VCaP (cell line): ENCODE data around the gene KCNK5.

Source experiments
- H3K27ac ChIP-seq: fragments of 450-650 bp; 2 replicates; pipeline ENCODE4 v1.5.1; 2017
- TF ChIP-seq, protein P1 (sequence below): fragments of 450-650 bp; conservative IDR thresholded peaks from 2 replicates; pipeline ENCODE4 v1.5.1; 2017; ENCODE audit warnings: mild to moderate bottlenecking, moderate library complexity

Gene KCNK5

DNA sequence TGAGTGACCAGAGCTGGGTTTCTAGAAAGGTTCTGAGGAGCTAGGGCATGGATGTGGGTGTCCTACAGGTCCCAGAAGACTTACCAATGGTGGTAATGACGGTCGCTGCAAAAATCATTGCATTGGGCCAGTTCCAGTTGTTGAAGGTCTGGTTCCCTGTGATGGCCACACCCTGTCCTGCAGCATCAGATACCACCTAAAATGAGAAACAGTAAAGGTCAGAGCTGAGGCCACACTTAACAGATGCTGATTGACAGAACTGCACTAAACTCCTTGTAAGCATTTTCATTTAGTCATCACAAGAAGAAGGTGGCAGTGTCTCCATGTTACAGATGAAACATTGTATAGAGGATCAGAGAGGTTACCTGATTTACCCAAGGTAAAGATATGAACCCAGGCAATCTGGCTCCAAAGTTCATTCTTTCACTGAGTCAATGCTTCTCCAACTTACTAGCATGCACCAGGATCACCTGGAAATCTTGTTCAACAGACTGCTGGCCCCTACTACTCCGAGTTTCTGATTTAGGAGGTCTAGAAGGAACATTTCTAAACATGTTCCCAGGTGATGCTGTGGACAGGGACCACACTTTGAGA lies 33.4 kb downstream of the KCNK5 start:
- H3K27ac ChIP-seq = no peak overlapping the region
- TF ChIP-seq, protein P1, sequence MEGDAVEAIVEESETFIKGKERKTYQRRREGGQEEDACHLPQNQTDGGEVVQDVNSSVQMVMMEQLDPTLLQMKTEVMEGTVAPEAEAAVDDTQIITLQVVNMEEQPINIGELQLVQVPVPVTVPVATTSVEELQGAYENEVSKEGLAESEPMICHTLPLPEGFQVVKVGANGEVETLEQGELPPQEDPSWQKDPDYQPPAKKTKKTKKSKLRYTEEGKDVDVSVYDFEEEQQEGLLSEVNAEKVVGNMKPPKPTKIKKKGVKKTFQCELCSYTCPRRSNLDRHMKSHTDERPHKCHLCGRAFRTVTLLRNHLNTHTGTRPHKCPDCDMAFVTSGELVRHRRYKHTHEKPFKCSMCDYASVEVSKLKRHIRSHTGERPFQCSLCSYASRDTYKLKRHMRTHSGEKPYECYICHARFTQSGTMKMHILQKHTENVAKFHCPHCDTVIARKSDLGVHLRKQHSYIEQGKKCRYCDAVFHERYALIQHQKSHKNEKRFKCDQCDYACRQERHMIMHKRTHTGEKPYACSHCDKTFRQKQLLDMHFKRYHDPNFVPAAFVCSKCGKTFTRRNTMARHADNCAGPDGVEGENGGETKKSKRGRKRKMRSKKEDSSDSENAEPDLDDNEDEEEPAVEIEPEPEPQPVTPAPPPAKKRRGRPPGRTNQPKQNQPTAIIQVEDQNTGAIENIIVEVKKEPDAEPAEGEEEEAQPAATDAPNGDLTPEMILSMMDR = no peak

DNA sequence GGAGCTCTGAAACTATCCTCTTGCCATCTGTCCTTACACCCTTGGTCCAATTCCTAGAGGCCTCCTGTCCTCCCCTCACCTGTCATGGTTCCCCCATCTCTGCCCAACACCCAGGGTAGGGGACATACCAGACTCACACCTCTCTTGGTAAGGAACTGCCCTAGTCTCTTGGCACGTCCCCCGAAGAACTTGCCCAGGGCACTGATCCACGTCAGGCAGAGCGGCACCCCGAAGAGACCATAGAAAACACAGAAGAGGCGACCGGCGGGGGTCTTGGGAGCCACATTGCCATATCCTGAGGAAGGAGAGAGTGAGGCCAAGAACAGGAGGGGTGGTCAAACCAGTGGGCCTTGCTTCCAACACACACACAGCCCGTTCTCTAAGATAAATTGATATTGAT lies 34.8 kb downstream of the KCNK5 start:
- TF ChIP-seq, protein P1 = no peak
- no peak overlapping the region for H3K27ac ChIP-seq

DNA sequence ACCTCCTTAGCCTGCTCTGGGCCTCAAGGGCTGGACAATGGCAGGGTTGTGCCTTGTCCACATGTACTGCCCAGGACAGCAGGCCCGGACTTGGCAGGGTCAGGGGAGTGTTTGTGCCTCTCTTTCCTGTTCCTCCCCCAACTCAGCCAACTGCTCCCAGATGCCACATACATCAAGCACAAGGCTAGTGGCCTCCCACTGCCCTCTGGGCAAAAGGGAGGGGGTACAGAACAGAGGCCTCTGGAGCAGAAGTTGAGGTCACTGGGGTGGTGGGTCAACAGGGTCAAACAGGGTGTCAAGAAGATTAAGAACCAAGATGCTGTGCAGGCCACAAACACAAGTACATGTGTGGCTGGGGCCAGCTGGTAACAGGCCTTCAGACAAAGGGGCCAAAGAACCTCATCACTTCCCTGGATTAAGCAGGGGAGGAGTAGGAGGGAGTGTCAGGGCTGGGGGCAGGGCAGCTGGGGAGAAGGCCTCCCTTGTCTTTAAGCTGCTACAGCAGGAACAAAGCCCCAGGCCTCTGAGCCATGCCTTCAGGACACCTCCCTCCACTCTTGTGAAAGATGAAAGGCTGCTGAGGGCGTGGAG lies 36.0 kb downstream of the KCNK5 start:
- H3K27ac ChIP-seq = no peak overlapping the region
- TF ChIP-seq, protein P1 = no peak

DNA sequence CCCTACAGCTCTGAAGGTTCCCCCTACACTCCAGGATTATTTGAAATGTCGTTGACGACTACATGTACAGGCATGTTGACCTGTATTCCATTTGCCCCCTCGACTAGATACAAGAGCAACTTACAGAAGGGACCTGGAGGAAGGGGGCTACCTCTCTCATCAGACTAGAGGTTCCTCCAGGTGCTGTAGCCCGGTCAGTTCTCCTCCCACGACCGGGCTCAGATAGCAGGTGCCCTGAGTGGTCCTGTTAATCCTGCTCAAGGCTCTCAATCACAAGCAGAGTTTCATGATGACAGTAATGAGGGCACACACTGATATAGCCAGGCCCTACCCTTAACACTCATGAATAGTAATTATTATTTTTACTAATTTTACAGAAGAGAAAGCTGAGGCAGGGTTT lies 36.5 kb downstream of the KCNK5 start:
- TF ChIP-seq, protein P1 = no peak
- no peak overlapping the region for H3K27ac ChIP-seq

DNA sequence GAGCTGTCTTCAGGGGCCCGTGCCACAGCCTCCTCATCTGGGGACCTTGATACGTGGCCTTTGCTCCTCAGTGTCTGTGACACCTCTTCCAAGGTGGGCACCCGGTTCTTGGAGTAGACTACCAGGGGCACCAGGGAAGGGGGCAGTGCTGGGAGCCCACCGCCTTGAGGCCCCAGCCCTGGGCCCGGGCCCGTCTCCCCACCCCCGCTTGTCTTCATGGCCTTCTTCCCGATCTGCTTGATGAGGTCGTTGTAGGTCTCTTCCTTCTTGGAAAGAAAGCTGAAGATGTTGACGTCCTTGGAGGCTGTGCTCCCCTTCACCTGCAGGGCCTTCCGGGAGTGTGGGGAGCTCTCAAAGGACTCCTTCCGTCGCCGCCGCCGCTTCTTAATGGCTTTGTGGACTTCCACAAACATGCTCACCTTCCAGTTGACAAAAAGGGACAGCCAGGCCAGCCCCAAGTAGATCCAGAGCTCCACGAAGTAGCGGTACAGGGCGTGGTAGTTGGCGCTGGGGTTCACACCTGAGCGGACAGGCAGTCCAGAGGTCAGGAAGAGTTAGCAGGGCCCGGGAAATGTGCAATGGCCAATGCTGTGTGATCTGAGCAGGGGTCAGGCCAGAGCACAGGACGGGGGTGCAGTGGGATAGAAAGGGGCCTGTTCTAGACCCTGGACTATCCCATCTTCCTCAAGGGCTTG lies 37.9 kb downstream of the KCNK5 start:
- TF ChIP-seq, protein P1 = no peak
- H3K27ac ChIP-seq = no peak overlapping the region

DNA sequence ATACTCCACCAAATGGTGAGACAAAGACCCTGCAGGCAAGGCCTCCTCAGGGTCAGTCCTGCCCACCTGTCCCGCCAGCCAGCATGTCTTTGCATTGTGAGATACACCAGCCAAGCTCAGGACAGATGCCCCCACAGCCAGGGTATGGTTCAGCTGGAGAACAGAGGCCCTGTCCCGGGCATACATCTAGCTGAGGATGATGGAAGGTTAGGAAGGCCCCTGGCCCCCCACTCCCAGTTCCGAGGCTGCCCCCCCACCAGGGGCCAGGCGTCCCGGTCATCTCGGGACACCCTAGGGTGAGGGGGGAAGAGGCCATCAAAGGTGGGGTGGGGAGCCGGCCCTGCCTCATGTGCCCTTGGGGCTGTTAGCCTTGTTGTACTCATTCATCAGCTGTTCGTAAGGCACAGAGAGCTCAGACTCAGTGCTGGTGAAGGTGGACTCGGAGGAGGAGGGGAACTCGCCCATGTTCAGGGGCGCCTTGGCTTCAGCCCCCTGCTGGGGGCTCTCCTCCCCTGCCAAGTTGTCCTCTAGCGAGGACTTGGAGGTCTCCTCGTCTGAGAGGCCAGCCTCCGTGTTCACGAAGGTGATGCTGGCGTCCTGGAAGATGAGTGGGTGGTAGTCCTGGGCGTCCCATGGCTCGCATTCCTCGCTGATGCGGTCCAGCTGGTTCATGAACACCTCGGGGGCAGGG lies 38.6 kb downstream of the KCNK5 start:
- TF ChIP-seq, protein P1 = no peak
- no peak overlapping the region for H3K27ac ChIP-seq

DNA sequence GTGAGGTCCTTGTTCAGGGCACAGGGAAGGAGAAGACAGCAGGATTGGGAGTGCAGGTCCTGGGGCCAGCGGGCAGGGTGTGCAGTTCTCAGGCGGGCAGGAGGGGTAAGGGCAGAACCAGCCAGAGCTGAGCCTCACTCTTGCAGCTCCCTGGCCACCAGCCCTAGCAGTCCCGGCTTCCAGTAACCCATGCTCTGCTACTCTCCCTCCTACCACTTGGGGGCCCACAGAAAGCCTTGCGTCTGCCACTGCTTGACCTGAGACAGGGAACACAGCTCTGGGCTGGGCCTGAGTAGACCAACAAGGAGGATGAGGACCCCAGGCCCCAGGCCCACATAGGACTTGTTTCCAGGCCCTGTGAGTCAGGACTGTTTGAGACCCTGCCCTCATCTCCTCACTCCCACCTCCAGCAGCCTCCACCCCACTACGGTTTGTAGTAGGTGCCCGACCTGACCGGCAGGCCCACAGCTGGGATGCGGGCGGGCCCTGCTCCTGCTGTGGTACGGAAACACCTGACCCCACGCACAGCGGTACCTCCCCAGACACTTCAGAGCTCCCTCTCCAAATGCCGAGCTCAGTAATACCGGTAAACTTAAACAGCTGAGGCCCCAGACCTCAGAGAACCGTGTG lies 39.2 kb downstream of the KCNK5 start:
- TF ChIP-seq, protein P1 = peak; percentile 68
- H3K27ac ChIP-seq = no peak overlapping the region
